HG03442 (cell line): ENCODE results near the gene MRPL30.
"Not testable (repeated sequence)": the region's sequence is repeated elsewhere in the genome, so short reads cannot be mapped to it uniquely, and the experiment has no call there.

Source experiments
- ATAC-seq: cut with Tn5 transposase; IDR thresholded peaks from one replicate; pipeline ENCODE4 v1.9.1; 2021; ENCODE audit warnings: mild to moderate bottlenecking, moderate library complexity; ENCODE audit not compliant: unreplicated experiment

Gene MRPL30

DNA sequence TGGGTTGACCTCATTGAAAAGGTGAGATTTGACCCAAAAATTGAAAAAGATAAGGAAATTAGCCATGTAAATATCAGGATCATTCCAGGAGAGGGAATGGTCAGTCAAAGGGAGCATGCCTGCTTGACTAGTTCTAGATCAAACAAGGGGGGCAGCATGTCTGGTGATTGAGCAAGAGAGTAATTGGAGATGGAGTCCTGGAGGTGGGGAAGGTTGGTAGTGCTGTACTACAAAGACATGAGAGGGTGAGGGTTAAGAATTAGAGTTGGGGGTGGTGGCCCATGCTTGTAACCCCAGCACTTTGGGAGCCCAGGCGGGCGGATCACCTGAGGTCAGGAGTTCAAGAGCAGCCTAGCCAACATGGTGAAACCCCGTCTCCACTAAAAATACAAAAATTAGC is 2.0 kb downstream of the MRPL30 start:
- no peak for ATAC-seq

DNA sequence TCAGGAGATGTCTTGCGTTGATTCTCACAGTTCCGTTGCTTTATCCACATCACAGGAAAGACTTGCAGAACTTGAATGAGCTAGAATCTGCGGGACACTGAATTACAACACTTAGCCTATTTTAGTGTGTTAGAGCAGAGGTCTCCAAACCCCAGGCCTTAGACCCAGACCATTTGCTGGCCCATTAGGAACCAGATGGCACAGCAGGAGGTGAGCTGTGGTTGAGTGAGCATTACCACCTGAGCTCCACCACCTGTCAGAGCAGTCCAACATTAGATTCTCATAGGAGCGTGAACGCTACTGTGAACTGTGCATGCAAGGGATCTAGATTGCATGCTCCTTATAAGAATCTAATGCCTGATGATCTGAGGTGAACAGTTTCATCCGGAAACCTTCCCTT is 3.8 kb downstream of the MRPL30 start:
- ATAC-seq, result no peak

DNA sequence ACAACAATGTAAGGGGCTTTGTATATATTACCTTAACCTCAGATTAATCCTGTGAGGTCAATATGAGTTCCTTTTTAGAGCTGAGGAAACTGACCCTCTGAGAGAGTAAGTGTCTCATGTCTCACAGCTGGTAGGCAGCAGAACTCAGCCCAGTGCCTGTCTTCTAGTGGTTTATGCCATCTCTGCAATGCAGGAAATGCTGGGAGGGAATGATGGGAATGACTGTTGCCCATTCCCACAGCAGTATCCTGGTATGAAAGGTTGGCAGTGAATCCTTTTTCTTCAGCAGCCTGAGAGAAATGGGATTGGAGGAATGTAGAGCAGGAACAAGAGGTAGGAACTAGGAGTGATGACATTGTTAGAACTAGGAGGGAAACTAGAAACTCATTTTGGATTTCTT is 6.0 kb downstream of the MRPL30 start:
- no peak for ATAC-seq

DNA sequence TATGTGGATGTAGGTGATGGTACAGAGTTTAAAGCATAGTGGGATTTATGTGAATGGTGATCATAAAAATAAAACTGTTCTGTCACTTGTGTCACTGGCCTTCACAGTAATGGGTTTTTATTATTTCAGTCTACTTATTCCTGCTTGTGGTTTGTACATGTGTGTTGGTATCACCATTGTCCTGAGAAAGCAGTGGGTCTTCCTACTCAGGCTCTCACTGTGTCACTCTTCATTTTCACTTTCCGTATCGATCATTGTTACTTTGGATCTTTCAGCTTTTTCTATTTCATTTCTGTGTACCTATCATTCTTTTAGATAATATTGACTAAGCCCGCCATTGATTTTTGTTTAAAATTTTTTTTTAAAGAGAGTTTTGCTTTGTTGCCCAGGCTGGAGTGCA is 7.4 kb downstream of the MRPL30 start:
- ATAC-seq, result no peak

DNA sequence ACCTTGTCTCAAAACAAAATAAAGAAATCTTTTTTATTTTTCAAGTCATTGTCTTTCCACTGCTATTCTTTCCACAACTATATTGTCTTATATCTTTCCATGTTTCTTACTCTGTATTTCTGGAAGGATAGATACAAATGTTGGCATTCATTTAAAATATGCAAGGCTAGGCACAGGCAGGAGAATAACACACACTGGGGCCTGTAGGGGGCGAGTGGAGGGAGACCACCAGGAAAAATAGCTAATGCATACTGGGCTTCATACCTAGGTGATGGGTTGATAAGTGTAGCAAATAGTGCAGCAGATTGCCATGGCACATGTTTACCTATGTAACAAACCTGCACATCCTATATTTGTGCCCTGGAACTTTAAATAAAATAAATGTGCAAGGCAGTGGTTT is 9.6 kb downstream of the MRPL30 start:
- ATAC-seq, result no peak

DNA sequence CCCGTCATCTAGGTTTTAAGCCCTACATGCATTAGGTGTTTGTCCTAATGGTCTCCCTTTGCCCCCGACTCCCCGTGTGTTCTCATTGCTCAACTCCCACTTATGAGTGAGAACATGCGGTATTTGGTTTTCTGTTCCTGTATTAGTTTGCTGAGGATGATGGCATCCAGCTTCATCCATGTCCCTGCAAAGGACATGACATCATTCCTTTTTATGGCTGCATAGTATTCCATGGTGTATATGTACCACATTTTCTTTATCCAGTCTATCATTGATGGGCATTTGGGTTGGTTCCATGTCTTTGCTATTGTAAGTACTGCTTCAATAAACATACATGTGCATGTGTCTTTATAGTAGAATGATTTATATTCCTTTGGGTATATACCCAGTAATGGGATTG is 11.4 kb downstream of the MRPL30 start:
- not testable (repeated sequence) for ATAC-seq

DNA sequence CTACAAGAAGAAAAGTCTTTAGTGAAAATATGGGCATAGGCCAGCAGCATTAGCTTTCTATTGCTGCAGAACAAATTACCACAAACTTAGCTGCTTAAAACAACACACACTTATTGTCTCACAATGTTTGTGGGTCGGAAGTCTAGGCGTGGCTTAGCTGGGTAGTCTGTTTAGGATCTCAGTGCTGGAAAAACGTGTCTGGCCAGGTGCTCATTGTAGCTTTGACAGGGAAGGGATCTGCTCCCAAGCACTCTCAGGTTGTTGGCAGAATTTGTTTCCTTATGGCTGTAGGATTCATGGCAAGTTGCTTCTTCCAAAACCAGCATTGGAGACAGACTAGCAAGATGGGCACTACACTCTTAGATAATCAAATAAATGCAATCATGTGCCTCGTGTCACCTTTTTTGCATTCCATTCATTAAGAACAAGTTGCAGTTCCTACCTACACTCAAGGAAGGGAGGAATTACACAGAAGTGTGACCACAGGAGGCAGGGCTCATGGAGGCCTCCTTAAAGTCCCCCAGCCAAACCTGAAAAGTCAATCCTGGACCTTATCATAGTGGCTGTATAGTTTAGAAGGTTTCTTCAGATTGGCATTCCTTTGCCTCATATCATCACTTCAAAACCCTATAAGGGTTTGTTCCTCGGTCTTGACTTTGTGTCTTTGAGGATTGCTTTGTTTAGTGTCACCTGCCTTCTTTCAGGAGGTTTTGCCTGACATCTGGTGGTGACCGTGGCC is 17.3 kb downstream of the MRPL30 start:
- no peak for ATAC-seq

DNA sequence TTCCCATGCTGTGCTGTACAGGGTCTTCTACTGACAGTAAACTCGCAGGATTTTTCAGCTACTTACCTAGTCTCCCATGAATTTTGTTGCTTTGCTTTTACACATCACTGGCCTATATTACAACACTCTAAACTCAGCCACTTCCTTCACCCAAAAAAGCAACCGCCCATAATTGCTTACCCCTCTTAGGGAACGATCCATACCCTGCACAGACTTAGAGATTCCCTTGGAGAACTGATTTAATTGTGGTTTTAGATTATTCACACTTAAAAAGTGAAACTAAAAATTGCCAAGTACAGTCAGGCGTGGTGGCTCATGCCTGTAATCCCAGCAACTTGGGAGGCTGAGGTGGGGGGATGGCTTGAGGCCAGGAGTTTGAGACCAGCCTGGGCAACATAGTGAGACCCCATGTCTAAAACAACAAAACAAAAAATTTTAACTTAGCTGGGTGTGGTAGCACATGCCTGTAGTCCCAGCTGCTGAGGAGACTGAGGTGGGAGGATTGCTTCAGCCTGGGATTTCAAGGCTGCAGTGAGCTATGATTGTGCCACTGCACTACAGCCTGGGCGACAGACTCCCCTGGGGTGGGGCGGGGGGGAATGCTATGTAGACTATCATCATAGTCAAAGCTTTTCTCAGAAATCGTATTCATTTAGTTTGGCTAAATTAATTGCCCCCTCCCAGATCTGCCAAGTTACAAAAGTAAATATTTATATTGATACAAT is 19.3 kb downstream of the MRPL30 start:
- no peak for ATAC-seq

DNA sequence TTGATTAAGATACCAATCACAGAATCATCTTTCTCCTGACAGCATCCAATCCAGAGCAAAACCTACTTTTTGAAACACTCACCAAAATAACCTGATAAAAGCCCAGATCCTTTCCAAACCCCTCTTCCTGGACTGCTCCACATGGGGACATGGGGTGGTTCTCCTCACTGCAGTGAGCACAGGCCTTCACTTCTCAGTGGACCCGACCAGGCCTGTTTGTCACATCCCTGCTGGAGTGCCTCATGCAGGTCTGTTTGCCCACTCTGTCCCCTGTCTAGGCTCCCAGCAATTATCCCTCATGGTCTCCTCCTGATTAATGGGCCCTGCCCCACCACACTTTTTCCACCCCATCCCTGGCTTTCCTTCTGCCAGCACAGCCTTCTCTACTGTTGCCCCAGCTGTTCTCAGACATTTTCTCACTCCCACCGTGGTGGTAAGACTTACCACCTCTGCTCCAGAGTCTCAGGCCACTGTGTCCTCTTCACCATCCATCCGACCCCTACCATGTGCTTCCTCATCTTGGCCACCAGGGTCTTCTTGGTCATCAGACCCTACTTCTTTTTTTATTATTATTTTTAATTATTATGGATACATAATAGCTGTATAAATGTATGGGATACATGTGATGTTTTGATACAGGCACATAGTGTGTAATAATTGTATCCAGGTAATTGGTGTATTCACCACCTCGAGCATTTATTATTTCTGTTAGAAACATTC is 21.1 kb downstream of the MRPL30 start:
- no peak for ATAC-seq

DNA sequence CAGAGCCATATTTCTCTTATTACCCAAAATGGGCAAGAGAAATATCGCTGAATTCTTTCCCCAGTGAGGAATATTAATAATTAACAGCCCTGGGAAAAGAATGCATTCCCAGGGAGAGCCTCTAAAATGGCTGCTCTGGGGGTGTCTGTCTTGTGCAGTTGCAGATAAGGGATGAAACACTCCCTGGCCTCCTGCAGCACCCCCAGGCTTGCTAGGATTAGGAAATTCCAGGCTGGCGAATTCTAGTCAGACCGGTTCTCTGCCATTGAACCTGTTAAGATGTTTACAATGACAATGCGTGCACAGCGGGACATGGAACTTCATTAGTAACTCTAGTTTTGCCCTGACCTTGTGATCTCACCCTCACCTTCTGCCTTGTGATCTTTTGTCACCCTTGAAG is 24.5 kb downstream of the MRPL30 start:
- ATAC-seq, result no peak

DNA sequence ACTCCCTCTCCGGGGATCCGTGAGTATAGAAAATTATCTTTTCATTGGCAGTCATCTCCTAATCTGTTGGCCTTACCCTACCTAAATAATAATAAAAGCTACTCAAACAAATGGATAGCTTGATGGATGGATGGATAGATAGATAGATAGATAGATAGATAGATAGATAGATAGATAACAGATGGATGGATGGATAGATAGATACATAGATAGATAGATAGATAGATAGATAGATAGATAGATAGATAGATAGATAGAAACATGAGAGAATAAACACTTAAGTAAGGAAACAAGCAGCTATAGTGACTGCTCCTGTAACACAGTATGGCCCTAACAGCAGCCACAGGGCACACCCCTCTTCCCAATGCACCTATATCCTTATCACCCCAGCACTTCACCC is 35.1 kb downstream of the MRPL30 start:
- no peak for ATAC-seq

DNA sequence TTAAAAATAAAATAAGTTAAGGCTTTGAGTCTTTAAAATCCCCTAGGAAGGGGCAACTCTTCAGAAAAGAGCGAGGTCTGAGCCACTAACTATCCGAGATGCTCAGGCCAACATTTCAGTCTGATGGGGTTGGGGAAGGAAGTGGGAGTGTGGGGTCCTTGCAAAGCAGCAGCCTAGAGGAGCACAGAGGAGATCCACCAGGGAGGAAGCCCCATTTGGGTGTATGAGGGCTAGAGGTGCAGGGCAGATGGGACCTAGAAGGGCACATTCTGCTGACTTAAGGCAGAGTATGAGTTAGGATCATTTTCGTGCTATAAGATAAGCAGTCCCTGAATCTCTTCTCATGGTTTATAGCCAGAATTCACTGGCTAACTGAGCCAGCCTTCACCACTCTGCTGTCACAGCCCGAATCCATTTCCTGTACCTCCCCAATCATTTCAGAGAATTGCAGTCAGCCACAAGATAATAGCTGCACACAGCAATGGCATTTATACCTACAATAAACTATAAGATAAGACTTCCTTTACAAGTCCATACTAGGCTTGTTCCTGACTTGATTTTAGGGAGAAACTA is 37.0 kb downstream of the MRPL30 start:
- no peak for ATAC-seq

DNA sequence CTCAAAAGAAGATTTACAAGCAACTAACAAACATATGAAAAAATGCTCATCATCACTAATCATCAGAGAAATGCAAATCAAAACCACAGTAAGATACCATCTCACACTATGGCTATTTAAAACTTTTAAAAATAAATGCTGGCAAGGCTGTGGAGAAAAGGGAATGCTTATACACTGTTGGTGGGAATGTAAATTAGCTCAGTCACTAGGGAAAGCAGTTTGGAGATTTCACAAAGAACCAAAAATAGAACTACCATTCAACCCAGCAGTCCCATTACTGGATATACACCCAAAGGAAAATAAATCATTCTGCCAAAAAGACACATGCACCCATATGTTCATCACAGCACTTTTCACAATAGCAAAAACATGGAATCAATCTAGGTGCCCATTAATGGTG is 52.2 kb downstream of the MRPL30 start:
- not testable (repeated sequence) for ATAC-seq

DNA sequence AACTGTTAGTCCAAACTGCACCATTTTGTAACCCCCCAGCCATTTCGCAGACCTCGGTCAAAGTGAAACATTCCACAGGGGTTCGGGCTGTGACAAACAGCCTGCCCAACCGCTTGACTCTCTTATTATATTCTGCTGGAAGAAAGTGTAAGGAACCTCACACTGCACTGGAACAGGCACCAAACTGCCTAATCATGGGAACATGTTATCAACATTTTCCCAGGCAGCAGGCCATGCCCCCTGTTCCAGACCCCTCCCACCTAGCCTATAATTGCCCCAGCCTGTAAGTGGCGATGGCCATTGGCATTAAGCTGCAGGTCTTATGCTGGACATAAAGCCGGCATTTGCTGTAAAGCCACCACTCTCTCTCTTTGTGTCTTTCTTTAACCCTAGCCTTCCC is 57.6 kb downstream of the MRPL30 start:
- ATAC-seq, result no peak

DNA sequence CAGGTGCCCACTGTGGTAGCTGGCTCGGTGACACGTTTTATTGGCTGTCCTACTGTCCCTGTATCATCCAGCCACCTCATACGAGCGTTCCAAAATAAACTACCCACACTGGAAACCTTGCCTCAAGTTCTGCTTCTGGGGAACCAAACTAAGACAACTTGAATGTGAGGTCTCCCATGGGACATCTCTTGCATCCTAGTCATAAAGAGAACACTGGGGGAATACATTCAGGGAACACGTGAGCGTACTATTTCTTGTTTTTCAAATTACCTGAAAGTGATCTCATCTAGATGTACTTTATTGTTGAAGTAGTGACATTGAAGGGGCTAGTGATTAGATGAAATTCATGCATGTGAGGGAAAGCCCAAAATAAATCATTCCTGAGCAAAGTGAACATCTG is 59.4 kb downstream of the MRPL30 start:
- no peak for ATAC-seq

DNA sequence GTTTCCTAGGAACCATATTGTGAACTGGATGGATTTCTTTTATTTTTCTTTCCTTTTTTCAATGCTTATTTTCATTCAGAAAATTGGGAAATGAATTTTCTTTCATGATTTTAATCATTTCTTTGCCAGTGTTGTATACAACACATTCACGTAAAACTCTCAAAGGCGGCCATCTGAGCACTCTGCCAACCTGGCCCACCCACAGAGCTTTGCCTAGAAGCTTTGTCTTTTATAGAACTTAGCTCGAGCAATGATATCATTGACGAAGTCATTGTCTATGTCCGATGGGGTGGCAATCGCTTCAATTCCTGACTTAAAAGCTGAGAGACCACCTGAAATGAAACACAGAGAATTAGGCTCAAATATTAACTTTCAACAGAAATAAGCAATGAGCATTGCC is 61.2 kb downstream of the MRPL30 start:
- ATAC-seq, result no peak
